GM19463 (cell line): Measurements from ENCODE around the gene CACNA1S.

Source experiments
- ATAC-seq: cut with Tn5 transposase; IDR thresholded peaks from one replicate; pipeline ENCODE4 v1.9.1; 2021; ENCODE audit warnings: mild to moderate bottlenecking, moderate library complexity; ENCODE audit not compliant: unreplicated experiment

CACNA1S gene

GRCh38 chr1:201068976-201069375, 43.2 kb downstream of the CACNA1S start:
- no peak for ATAC-seq

GRCh38 chr1:201066986-201067385, 45.2 kb downstream of the CACNA1S start:
- ATAC-seq: no peak

GRCh38 chr1:201065686-201066085, 46.5 kb downstream of the CACNA1S start:
- ATAC-seq: no peak

GRCh38 chr1:201064806-201065205, 47.4 kb downstream of the CACNA1S start:
- ATAC-seq: no peak

- ATAC-seq: no peak
These were observed 49.1 kb downstream of the CACNA1S start for GRCh38 chr1:201063145-201063544.

GRCh38 chr1:201062511-201063091, 49.6 kb downstream of the CACNA1S start:
- no peak for ATAC-seq

GRCh38 chr1:201061886-201062285, 50.3 kb downstream of the CACNA1S start:
- no peak for ATAC-seq

GRCh38 chr1:201061049-201061448, 51.2 kb downstream of the CACNA1S start:
- ATAC-seq: no peak

- ATAC-seq: no peak
These were observed 51.6 kb downstream of the CACNA1S start for GRCh38 chr1:201060586-201060985.

GRCh38 chr1:201059871-201060555, 52.2 kb downstream of the CACNA1S start:
- ATAC-seq: no peak

GRCh38 chr1:201059401-201059800, 52.8 kb downstream of the CACNA1S start:
- ATAC-seq: no peak

GRCh38 chr1:201054091-201054543, 58.1 kb downstream of the CACNA1S start:
- no peak for ATAC-seq

GRCh38 chr1:201053155-201053860, 58.9 kb downstream of the CACNA1S start:
- no peak for ATAC-seq

- ATAC-seq: no peak
These were observed 60.8 kb downstream of the CACNA1S start for GRCh38 chr1:201051399-201051798.

- ATAC-seq: no peak
These were observed 61.5 kb downstream of the CACNA1S start for GRCh38 chr1:201050515-201051277.

- no peak for ATAC-seq
These were observed 62.9 kb downstream of the CACNA1S start for GRCh38 chr1:201049248-201049831.

- ATAC-seq: no peak
These were observed 63.7 kb downstream of the CACNA1S start for GRCh38 chr1:201048521-201048920.

- no peak for ATAC-seq
These were observed 68.1 kb downstream of the CACNA1S start for GRCh38 chr1:201044119-201044518.

- no peak for ATAC-seq
These were observed 69.3 kb downstream of the CACNA1S start for GRCh38 chr1:201042779-201043461.

GRCh38 chr1:201041011-201041410, 71.2 kb downstream of the CACNA1S start:
- no peak for ATAC-seq
